NCI-H2227 treated with DMSO at 0.1 percent for 48 hours (cell line): Measurements from ENCODE around the gene LTN1.
"Not testable (repeated sequence)": the region's sequence is repeated elsewhere in the genome, so short reads cannot be mapped to it uniquely, and the experiment has no call there.

Source experiments
- DNase-seq: peaks from one replicate; lab custom pipeline; 2025; lab: John Stamatoyannopoulos, UW

The LTN1 gene

DNA sequence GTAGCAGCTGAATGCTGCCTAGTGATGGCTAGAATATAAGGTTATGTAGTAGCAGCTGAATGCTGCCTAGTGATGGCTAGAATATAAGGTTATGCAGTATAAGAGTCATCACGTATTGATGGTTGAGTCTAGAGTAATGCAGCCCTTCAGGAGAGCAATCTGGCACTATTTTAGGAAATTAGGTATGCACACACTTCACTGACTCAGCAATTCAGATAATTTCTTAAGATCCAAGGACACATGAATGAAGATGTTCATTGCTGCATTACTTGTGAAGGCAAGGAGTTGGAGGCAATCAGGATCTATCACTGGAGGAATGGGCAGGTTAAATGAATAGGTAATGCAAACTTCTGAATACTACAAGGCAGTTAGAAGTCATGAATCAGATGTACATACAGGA, 13.6 kb downstream of the LTN1 start:
- DNase-seq: no peak

DNA sequence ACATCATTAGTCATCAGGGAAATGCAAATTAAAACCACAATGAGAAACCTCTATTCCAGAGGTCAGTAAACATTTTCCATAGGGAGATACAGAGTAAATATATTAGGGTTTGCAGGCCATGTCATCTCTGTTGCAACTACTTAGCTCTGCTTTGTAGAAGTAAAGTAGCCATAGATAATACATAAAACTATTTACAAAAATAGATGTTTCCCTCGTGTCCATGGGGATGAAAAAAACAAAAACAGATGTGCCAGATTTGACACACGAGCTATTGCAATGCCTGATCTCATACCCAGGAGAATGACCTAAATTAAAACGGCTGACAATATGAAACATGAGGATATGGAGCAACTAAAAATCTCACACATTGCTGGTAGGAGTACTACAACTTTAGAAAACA, 17.3 kb downstream of the LTN1 start:
- DNase-seq: no peak

DNA sequence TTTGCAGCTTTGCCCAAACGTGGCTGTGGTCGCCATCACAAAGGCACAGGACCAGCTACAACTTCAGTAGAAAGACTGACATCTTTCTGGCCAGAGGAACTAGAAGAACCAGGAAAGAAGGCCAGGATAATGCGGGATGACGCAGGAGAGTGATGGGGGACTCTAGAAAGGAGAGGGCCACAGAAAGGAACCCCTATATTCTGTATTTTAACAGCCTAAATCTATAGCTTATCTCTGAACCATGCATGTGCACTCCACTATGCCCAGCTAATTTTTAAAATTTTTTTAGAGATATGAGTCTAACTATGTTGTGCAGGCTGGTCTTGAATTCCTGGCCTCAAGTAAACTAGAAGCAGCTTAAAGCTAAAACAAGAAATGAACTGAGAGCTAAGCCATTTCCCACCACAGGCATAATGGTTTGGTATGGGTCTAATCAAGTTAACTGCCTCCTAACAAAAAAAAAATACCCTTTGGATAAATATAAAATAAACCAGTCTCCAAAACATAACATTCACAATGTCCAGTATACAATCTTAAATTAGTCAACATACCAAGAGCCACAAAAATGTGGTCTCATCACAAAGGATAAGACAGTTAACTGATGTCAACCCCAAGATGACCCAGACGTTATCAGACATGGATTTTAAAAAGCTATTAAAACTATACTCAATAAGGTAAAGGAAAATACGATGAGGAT, 18.0 kb downstream of the LTN1 start:
- no peak for DNase-seq

DNA sequence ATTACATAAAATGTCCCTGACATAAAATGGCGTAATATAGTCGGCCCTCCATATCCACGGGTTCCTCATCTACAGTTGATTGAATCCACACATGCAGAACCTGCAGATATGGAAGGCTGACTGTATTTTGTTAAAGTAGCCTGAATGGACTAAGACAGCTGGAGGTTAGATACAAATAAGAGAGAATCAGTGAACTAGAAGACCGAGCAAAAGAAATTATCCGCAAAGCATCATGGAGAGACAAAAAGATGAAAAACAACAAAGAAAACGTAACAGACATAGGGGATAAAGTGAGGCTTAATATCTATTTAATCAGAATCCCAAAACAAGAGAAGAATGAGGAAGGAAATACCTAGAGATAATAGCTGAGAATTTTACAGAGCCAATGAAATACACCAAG, 20.3 kb downstream of the LTN1 start:
- DNase-seq: no peak

DNA sequence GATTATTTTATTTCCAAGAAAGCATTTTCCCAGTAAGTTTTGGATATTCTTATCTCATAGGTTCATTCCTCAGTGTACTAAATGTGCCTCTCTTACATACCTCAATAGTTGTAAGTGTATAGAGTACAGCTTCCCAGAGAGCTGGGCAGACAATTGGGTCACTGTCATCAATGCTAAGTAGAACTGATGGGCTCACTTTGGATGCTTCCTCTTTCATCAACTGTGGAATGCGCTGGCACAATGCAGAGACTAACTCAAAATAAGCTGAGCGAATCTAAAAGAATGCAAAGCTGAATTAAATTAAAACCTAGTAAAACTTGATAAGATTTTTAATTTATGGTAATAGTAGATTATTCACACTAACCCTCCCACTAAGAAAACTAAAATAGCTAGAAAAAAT, 21.5 kb downstream of the LTN1 start:
- no peak for DNase-seq

DNA sequence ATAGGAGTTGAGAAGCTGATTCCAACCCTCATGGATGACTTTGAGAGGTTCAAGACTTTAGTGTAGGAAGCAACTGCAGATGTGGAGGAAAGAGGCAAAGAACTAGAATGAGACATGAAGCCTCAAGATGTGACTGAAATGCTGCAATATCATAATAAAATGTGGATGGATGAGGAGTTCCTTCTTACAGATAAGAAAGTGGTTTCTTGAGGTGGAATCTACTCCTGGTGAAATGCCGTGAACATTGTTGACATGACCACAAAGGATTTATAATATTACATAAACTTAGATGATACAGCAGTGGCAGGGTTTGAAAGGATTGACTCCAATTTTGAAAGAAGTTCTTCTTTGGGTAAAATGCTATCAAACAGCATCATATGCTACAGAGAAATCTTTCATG, 28.8 kb downstream of the LTN1 start:
- DNase-seq: no peak

DNA sequence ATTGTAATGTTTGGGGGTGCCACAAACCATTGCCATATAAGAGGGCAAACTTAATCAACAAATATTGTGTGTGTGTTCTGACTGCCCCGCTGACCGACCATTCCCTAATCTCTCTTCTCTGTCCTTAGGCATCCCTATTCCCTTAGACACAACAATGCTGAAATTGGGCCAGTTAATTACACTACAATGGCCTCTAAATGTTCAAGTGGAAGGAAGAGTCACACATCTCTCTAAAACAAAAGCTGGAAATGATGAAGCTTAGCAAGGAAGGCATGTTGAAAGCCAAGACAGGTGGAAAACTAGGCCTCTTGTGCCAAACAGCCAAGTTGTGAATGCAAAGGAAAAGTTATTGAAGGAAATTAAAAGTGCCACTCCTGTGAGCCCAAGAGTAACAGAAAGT, 30.2 kb downstream of the LTN1 start:
- no peak for DNase-seq

DNA sequence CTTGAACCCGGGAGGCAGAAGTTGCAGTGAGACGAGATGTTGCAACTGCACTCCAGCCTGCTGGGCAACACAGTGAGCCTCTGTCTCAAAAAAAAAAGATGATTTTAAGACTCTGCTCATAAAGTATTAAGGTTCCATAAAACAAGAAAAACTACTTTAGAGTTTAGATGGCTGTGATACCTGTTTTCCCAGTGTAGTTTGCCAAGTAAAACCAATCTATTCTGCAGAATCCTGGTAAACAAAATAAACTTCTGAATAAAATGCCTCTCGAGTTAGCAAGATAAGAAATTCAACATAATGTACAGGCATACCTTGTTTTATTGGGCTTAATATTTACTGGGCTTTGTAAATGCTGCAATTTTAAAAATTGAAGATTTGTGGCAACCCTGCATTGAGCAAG, 30.8 kb downstream of the LTN1 start:
- DNase-seq: no peak

DNA sequence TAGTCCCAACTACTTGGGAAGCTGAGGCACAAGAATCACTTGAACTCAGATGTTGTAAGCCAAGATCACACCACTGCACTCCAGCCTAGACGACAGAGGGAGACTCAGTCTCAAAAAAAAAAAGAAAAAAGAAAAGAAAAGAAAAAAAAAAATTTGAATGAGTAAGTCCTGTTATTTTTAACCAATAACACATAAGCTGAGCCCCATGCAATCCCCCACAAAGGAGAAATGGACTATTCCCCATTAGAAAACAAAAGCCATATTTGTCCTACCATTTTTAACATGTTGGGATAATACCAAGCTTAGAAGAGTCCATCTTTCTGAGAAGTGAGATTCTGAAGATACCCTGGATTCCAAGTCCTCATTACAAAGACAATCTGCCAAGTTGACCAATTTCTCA, 32.4 kb downstream of the LTN1 start:
- no peak for DNase-seq

DNA sequence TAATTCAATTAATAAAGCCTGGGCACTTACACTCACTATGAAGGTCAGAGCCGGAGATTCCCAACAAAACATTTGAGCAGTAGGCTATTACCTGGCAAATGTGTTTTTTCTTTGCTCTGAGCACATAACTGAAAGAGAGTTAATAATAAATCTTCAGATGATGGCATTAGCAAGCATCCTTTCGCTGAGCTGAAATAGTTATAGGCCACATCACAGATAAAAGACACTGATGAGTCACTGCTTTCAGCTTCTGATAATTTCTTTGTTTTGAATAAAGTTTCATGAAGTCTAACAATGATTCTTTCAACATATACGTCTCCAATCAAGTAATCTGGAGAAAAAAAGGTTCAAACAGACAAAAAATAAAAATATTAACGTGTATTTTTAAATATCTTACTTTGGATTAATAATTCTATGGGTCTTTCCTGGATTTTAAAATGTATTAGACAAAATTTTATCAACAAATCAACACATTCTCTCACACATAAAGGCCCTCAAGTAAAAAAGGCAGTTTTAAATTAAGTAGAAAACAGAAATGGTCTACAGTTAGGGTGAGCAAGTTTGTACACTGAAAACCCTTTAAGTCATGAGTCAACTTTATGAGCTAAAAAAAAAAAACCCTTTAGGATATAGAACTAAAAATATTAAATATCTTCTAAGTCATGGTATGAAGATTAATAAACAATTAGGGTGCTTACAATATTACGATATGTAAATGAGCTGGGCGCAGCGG, 33.1 kb downstream of the LTN1 start:
- no peak for DNase-seq

DNA sequence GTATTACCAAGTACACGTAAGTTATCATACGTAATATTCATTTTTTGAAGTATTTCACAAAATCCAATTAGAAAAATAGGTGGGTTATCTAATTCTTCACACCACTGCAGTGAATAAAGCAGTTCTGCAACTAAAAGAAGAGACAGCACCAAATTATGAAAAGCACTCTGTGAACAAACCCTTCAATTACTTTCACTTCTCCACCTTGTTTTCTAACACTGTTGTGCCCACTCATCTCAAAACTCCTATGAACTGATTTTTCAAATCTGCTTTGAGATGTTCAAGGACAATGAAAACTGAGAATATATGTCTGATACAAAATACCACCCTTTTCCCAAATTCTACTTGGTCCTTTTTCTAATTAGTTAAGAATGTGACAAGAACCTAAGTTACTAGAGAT, 39.4 kb downstream of the LTN1 start:
- no peak for DNase-seq

DNA sequence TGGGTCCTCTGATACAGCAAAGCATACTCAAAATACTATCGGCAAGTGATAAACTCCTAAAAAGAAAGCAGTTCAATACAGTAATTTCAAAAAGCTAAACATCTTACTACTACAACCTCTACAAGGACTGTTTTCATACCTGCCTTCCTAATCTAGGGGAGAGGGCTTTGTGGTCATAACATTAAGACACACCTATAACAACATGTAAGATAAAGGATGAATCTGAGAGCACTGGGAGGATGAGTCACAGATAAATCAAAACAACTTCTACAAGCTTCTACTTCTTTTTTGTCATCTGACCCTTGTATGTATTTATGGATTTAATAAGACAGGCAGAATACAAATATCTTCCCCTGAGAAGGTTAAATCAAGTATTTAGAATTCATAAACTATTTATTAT, 40.0 kb downstream of the LTN1 start:
- no peak for DNase-seq

DNA sequence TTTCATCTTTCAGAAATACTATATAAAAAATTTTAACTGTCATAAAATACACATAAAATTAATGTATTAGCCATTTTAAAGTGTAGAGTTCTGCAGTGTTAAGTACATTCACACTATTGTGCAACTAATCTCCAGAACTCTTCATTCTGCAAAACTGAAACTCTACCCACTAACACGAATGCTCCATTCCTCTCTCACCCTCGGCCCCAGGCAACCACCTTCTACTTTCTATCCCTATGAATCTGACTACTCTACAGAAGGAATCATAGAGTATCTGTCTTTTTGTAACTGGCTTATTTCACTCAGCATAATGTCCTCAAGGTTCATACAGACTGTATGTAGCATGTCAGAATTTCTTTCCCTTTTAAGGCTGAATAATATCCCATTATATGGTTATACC, 43.4 kb downstream of the LTN1 start:
- DNase-seq: no peak

DNA sequence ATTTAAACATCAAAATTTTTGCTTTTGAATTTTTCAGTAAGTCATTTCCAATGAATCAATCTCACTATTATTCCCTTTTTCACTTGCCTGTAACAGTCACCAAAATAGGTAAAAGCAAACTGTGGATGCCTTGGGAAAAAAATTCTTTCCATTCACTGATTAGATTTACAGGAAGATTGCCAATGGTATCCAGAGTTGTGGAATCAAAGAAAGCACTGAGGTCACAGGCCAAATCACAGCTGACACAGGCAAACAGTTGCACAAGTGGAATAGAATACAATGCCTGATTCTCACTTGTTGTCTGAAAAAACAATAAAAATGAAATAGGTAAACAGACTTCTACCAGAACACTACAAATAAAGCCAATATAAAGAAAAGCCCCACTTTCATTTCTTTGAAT, 48.4 kb downstream of the LTN1 start:
- no peak for DNase-seq

DNA sequence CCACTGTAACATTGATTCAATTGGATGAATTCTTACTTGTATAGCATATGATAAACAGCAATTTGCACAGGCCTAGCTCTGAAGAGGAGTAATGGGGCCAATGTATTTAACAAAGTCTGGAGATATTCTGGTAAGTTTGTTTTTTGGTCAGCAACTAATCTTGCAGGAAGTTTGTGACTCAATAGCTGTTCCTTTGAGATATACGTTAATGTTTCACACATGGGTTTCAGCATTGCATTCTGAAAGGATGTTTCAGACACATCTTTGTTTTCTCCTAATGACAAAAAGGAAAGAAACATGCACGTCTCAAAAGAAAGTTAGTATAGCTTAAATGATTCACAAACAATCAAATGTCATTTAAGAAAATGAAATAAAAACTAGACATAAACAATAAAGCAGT, 49.0 kb downstream of the LTN1 start:
- DNase-seq: no peak

DNA sequence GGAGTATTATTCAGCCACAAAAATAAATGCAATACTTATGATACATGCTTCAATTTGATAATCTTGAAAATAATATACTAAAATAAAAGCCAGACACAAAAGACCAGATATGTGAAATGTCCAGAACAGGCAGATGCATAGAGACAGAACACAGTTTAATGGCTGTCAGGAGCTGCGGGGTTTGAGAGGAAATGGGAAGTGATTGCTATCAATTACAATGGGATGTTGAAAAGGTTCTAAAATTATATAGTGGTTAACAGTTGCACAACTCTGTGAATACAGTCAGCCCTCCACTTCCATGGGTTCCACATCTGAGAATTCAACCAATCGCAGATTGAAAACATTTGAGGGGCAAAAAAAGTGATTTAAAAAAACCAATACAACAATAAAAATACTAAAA, 54.0 kb downstream of the LTN1 start:
- no peak for DNase-seq

DNA sequence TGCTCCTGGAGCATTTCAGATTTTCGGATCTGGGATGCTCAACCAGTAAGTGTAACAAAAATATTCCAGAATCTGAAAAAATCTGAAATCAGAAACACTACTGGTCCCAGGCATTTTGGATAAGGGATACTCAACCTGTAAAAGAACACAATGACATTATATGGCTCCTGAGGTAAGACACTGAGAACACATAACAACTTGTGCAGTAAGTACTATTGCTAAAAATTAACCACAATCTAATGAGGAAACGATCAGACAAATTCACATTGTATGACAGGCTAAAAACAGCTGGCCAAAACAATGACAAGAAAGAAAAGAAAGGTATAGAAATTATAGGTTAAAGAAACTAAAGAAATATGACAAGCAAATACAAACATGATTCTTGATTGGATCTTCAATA, 54.9 kb downstream of the LTN1 start:
- no peak for DNase-seq

DNA sequence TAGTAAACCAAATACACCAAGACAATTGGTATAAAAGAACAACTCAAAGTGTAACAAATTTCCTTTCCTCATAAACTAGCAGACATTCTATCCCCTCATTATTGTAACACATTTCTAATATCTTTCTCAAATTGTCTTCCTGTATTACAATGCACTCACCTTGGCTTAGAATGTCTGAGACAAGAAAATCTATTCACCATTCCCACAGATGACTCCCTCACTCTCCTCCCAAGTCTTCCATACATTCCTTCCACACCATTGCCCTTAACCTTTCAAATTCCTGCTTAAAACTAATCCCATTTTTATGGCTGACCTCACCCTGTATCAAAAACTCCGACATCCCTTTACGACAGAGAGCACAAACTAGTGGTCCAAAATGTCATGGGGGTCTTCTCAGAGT, 56.0 kb downstream of the LTN1 start:
- DNase-seq: no peak

DNA sequence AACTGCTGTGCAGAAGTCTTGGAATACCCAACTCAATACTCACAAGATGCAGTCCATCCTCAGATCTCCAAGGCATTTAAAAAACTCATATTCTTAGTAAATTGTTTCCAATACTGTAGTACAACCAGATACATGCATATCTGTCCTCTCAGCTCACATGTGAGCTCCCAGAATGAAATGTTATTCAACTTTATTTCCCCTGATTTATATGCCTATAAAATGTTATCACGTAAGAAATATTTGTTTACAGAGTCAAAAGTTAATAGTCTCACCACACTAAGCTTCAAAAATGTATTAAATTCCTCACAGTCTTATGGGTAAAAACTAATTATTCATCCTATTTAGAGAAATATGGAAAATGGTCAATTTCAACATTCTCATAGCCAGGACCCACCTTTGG, 56.6 kb downstream of the LTN1 start:
- no peak for DNase-seq

DNA sequence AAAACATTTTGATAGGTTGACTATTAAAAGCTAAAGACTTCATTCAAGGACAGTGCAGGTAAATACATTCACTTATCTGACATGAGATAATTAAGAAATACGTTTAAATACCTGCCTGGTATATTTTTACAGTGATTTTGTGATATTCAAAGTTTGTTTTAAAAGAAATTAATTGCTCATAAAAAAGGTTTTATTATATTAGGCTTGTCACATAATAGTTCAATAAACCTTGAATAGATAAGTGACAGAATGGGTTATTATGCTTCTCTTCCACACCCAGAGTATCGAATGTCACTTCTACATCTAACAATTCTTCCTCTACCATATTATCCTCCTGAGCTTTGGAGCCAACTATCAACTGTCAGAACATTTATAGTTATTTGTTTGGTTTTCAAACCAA, 60.0 kb downstream of the LTN1 start:
- DNase-seq: no peak

DNA sequence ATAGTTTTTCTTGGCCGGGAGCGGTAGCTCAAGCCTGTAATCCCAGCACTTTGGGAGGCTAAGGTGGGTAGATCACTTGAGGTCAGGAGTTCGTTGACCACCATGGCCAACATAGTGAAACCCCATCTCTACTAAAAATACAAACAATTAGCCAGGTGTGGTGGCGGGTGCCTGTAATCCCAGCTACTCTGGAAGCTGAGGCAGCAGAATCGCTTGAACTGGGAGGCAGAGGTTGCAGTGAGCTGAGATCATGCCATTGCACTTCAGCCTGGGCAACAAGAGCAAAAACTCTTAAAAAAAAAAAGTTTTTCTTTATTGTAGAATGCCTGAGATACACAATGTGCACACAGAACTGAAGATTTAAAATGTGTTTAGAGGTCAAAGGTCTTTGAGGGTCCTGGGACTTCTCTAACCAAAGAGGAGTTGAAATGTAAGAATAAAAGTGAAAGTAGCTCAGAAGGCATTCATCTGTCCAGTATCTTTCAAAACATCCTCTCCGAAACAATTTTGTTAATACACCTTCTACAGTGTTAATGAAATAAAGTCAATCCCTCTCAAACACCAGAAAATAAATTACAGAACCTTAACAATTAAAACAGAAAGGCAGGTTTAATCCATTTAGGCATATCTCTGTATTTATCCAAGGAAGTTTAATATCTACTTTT, 60.8 kb downstream of the LTN1 start:
- not testable (repeated sequence) for DNase-seq

DNA sequence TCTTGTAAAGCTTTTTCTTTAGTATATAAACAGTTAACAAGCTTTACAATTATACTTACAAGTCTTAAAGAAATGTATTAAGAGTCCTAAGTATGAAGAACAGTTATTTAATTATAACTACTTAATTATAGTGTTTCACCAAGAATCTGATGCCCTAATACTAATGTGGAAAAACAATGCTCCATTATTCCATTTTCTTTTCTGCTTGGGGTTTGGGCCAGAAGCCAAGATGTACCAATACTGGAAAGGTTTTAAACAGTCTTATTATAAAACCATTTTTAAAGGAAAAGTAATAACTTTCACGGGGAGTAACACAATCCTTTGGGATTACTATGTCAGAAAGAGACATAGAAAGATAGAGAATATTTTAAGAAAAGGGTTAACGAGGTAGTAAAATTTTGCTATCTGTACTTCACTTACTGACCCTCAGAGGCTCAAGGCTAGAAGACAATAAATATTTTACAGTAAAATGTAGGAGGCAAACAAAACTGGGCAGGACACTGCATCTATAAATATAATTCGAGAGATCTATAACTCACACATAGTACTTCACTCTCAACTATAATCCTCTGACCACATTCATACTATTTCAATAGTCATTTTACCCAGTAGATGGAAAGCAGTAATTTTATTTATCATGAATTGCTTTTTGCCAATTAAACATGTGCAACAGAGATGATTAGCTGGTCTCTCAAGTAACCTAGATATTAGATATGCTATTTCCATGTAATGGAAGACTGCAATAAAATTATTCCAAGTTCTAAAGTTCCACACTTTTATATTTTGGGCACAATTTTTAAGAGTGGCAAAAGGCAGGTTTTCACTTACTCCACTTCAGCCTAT, 63.9 kb downstream of the LTN1 start:
- no peak for DNase-seq

DNA sequence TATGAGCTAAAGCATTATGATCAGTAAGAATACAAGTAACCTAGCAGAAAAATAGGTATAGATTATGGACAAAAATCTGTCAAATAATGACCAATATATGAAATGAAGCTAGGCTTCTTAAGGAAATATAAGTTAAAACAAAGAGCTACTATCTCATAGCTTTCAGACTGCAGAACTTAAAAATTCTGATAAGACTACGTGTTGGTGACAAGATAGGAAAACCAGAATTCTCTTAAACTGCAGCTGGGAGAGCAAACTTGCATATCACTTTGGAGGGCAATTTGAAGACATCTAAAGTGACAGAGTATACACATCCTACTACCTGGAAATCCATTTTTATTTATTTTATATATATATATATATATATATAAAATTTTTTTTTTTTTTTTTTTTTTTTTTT, 65.5 kb downstream of the LTN1 start:
- DNase-seq: no peak
